Endodermal cell (in vitro differentiated cells): ENCODE data around the gene TMEM240. TPM values are rescaled to one million over a fixed set of nuclear protein-coding genes. Genes with fewer than 3 reads are reported as not detected.
A peak's percentile ranks its signal among the peaks of the same experiment; 100 is the strongest.

Source experiments
- DNase-seq: peaks from one replicate; pipeline ENCODE4 v3.0.0-alpha.2; 2017
- H3K27ac ChIP-seq: 2 replicates; pipeline ENCODE4 v1.5.1; 2013; ENCODE audit warnings: mild to moderate bottlenecking, low read depth, low read length, moderate library complexity
- H3K27me3 ChIP-seq: 2 replicates; pipeline ENCODE4 v1.6.1; 2013; ENCODE audit warnings: mild to moderate bottlenecking, low read length, moderate library complexity; ENCODE audit not compliant: insufficient read depth, control insufficient read depth, poor library complexity, severe bottlenecking
- H3K36me3 ChIP-seq: 2 replicates; pipeline ENCODE4 v1.7.0; 2013; ENCODE audit warnings: mild to moderate bottlenecking, low read length, moderate library complexity; ENCODE audit not compliant: control insufficient read depth, insufficient read depth
- H3K4me1 ChIP-seq: one replicate; pipeline ENCODE4 v1.7.0; 2013; ENCODE audit warnings: low read length; ENCODE audit not compliant: control insufficient read depth, insufficient read depth
- H3K4me3 ChIP-seq: 2 replicates; pipeline ENCODE4 v1.5.1; 2013; ENCODE audit warnings: mild to moderate bottlenecking, low read length, moderate library complexity
- H3K9ac ChIP-seq: 2 replicates; pipeline ENCODE4 v1.6.1; 2013; ENCODE audit warnings: mild to moderate bottlenecking, low read length, moderate library complexity; ENCODE audit not compliant: poor library complexity, severe bottlenecking; ENCODE audit errors: extremely low read depth
- H3K9me3 ChIP-seq: 2 replicates; pipeline ENCODE4 v1.6.1; 2013; ENCODE audit warnings: mild to moderate bottlenecking, low read length, moderate library complexity; ENCODE audit not compliant: control insufficient read depth
- H3K27ac Mint-ChIP-seq: 2 replicates; pipeline ENCODE4 v1.8.0; 2020; ENCODE audit warnings: mixed read lengths
- H3K27me3 Mint-ChIP-seq: 2 replicates; pipeline ENCODE4 v1.8.0; 2021; ENCODE audit warnings: mild to moderate bottlenecking, mixed read lengths; ENCODE audit not compliant: insufficient read depth
- H3K36me3 Mint-ChIP-seq: 2 replicates; pipeline ENCODE4 v1.8.0; 2020; ENCODE audit warnings: low read depth, mixed read lengths
- H3K4me1 Mint-ChIP-seq: 2 replicates; pipeline ENCODE4 v1.8.0; 2020; ENCODE audit warnings: mixed read lengths
- H3K4me3 Mint-ChIP-seq: 2 replicates; pipeline ENCODE4 v1.8.0; 2020; ENCODE audit warnings: mild to moderate bottlenecking, moderate library complexity, mixed read lengths
- H3K9me3 Mint-ChIP-seq: 2 replicates; pipeline ENCODE4 v1.8.0; 2020; ENCODE audit warnings: mild to moderate bottlenecking, mixed read lengths
- WGBS, 2 experiments: methylation state at CpG; one replicate each; pipeline versions ENCODE4 v1.1.5 to v1.1.7; 2013; ENCODE audit warnings: missing lambda C conversion rate in 2 of 2, mixed read lengths in 1 of 2; ENCODE audit not compliant: insufficient coverage in 1 of 2, insufficient read length in 1 of 2; 5-methylcytosine and 5-hydroxymethylcytosine counted together
- total RNA-seq, 2 donors: library from RNA; stranded (reverse); fragmentation: NEBNext Ultra II Directional in 1 of 2; extraction: Animal tissue kit (Norgen Biotek cat#: 25700) in 1 of 2; gene quantifications; 2 replicates in 1 of 2; 3 replicates in 1 of 2; pipeline ENCODE4 v1.2.1, GENCODE V29; 2021
- TF ChIP-seq, protein P1 (sequence below): fragments of 200-600 bp; sonication (generic); conservative IDR thresholded peaks from 2 replicates; pipeline ENCODE4 v1.5.0; 2021; ENCODE audit warnings: antibody characterized with exemption, mild to moderate bottlenecking

Gene TMEM240
- total RNA-seq, 2 donors from 2014 or later, result 6.4 to 6.9 TPM

DNA sequence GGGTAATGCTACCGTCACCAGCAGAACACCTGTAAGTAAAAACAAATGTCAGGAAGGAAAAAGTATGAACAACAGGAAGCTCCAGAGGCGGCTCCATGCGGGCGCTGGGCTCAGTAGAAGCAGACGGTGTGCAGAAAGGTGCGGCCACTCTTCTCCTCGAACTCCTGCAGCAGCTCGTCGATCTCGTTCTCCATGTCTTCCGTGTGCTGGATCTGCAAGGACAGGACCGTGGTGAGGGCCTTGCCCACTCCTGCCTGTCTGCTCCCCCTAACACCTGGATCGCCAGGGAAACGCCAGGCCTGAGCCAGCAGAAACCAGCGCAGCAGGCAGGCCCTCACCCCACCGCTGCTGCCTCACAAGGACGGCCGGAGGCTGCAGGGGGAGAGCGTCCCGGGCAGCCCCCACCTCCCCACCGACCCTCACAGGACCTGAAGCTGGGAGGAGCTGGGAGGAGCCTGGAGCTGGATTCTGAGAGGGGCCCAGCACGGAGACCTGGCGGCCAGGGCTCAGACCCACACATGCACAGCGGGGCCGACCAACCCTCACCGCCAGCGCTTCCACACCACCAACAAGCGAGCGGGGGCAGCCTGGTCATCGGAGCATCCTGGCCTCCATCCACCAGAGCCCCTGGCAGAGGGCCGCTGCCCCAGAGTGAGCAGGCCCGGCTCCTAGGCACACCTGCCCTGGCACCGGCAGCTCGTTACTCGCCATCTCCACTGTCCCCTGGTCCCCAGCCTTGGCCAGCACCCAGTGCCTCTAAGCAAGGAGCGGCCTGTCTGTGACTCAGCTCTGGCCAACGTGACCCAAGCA, 1.7 kb upstream of the TMEM240 start:
- Histone ChIP-seq H3K9ac (no peak overlapping the region), H3K9me3 (no peaks in the 10 kb centered on the region), H3K4me3 (no peak overlapping the region), H3K27me3 (no peaks in the 10 kb centered on the region), H3K4me1 (no peaks in the 10 kb centered on the region), H3K36me3 (peaks cover 31% of the 10 kb centered on the region), H3K27ac (peak overlapping the region; percentile 32)
- no peak overlapping the region for H3K27ac Mint-ChIP-seq
- 93 to 94% methylated on average over 18 to 37 of the region's 37 CpGs for WGBS, 2 experiments
- no peaks in the 10 kb centered on the region for H3K9me3 Mint-ChIP-seq
- TF ChIP-seq, protein P1, sequence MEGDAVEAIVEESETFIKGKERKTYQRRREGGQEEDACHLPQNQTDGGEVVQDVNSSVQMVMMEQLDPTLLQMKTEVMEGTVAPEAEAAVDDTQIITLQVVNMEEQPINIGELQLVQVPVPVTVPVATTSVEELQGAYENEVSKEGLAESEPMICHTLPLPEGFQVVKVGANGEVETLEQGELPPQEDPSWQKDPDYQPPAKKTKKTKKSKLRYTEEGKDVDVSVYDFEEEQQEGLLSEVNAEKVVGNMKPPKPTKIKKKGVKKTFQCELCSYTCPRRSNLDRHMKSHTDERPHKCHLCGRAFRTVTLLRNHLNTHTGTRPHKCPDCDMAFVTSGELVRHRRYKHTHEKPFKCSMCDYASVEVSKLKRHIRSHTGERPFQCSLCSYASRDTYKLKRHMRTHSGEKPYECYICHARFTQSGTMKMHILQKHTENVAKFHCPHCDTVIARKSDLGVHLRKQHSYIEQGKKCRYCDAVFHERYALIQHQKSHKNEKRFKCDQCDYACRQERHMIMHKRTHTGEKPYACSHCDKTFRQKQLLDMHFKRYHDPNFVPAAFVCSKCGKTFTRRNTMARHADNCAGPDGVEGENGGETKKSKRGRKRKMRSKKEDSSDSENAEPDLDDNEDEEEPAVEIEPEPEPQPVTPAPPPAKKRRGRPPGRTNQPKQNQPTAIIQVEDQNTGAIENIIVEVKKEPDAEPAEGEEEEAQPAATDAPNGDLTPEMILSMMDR, result no peak
- no peaks in the 10 kb centered on the region for H3K4me1 Mint-ChIP-seq
- peak overlapping the region; percentile 60 for H3K4me3 Mint-ChIP-seq
- H3K36me3 Mint-ChIP-seq, result peaks cover 22% of the 10 kb centered on the region
- H3K27me3 Mint-ChIP-seq, result no peaks in the 10 kb centered on the region
- DNase-seq, result no peak

DNA sequence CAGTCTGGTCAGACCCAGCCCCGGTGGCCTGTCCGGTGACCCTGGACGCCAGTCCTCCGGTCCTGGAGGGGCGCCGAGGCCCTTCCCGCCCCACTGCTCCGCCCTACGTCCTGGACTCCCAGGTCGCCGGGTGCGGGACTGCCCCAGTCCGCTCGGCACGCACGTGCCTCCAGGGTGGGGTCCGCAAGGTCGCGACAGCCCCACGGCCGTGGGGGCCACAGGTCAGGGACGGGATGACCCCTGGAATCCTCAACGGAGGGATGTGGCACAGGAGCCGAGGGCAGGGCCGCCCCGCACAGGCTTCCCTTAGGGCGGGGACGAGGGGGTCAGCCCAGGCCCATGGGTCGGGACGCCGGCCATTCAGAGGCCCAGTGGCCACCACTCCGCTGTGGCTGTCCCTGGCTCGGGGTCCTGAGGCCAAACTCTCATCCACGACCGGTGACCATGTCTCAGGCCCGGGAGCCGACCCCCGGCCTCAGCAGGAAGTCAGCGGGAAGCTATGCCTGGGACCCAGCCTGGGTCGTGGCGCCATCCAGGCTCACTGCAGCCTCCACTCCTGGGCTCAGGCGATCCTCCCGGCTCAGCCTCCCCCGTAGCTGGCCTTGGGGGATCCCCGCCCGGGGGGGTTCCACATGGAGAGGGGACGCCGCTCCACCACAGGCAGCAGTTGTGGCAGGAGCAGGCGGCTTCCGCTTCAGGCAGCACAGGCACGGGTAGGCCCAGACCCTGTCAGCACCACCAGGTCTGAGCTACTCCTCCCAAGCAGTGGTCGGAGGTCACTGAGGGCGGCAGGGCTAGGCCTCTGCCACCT, 599 bp upstream of the TMEM240 start:
- DNase-seq, result no peak
- Histone ChIP-seq H3K4me1 (no peaks in the 10 kb centered on the region), H3K4me3 (no peak overlapping the region), H3K9ac (no peak overlapping the region), H3K27me3 (no peaks in the 10 kb centered on the region), H3K27ac (no peak overlapping the region), H3K36me3 (peaks cover 24% of the 10 kb centered on the region), H3K9me3 (no peaks in the 10 kb centered on the region)
- no peak overlapping the region for H3K27ac Mint-ChIP-seq
- no peaks in the 10 kb centered on the region for H3K4me1 Mint-ChIP-seq
- H3K9me3 Mint-ChIP-seq, result no peaks in the 10 kb centered on the region
- 67 to 94% methylated on average over 26 to 53 of the region's 53 CpGs for WGBS, 2 experiments
- H3K36me3 Mint-ChIP-seq, result peaks cover 22% of the 10 kb centered on the region
- H3K27me3 Mint-ChIP-seq, result no peaks in the 10 kb centered on the region
- TF ChIP-seq, protein P1, result no peak
- H3K4me3 Mint-ChIP-seq, result peak overlapping the region; percentile 60

DNA sequence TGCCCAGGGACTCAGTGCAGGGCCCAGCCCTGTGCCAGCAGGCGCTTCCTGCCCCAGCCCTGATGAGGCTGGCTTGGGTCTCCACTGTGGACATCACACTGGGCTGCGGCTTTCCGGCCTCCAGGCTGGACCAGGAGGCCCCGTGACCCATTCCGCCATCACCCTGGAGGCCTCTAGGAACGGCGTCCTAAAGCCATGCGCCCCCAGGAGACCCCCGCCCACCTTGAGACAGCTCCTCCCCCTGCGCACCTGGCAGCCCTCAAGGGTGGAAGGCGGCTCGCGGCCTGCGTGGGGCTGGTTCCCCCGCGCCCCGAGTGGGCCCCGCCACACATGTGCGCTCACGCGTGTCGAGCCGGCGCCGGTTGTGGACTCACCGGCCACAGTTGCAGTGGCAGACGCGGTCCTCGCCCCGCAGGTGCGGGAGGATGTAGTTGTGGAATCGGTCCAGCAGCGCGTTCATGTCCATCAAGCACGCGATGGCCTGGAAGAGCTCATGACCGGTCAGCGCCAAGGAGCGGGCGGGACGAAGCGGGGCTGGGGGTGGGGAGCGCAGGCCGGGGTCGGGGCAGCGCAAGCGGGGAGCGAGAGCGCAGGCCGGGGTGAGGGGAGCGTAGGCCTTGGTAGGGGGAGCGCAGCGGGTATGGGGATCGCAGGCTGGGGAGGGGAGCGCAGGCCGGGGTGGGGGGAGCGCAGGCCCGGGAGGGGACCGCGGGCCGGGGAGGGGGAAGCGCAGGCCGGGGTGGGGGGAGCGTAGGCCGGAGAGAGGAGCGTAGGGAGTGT, 924 bp downstream of the TMEM240 start:
- Mint-ChIP-seq H3K9me3 (no peaks in the 10 kb centered on the region), H3K36me3 (peaks cover 18% of the 10 kb centered on the region), H3K4me3 (peak overlapping the region; percentile 60), H3K27me3 (no peaks in the 10 kb centered on the region), H3K27ac (no peak overlapping the region), H3K4me1 (no peaks in the 10 kb centered on the region)
- TF ChIP-seq, protein P1, result no peak
- Histone ChIP-seq H3K27me3 (no peaks in the 10 kb centered on the region), H3K4me1 (no peaks in the 10 kb centered on the region), H3K4me3 (peak overlapping the region; percentile 76), H3K9me3 (no peaks in the 10 kb centered on the region), H3K27ac (no peak overlapping the region), H3K36me3 (peaks cover 21% of the 10 kb centered on the region), H3K9ac (no peak overlapping the region)
- DNase-seq, result peak; percentile 83
- 15 to 30% methylated on average over 28 to 56 of the region's 66 CpGs for WGBS, 2 experiments
